BJ (cell line): ENCODE data around the gene SFTPD. TPM values are rescaled to one million over a fixed set of nuclear protein-coding genes. Genes with fewer than 3 reads are reported as not detected.
A peak's percentile ranks its signal among the peaks of the same experiment; 100 is the strongest.
"Not testable (repeated sequence)": the region's sequence is repeated elsewhere in the genome, so short reads cannot be mapped to it uniquely, and the experiment has no call there.

Experiments
- CTCF ChIA-PET: fragments of 350-600 bp; formaldehyde crosslinking; extraction: SDS; loops from one replicate; lab custom pipeline; 2021; ENCODE audit warnings: antibody characterized with exemption, inconsistent platforms; lab: Yijun Ruan, JAX
- POLR2A ChIA-PET: fragments of 300-600 bp; sonication (Branson Sonifier 250); formaldehyde crosslinking; extraction: SDS; loops from one replicate; lab custom pipeline; 2021; ENCODE audit warnings: antibody characterized with exemption; lab: Charles Lee
- DNase-seq: peaks from one replicate; pipeline ENCODE4 v3.0.0-alpha.2; 2011; ENCODE audit warnings: low read depth
- H3K27me3 ChIP-seq: 2 replicates; pipeline ENCODE4 v1.6.0; 2011; ENCODE audit warnings: low read length; ENCODE audit not compliant: control insufficient read depth, insufficient read depth
- H3K36me3 ChIP-seq: 2 replicates; pipeline ENCODE4 v1.5.1; 2011; ENCODE audit warnings: low read length; ENCODE audit not compliant: control insufficient read depth, insufficient read depth
- H3K4me3 ChIP-seq: 2 replicates; pipeline ENCODE4 v1.5.1; 2011; ENCODE audit warnings: low read depth, mild to moderate bottlenecking, control low read depth, low read length
- CTCF ChIP-seq: IDR thresholded peaks from 2 replicates; pipeline ENCODE4 v1.5.1; 2011; ENCODE audit warnings: low read depth, mild to moderate bottlenecking, control low read depth, inconsistent platforms, low read length, moderate library complexity; ENCODE audit not compliant: insufficient read depth
- polyA plus RNA-seq: library from polyadenylated mRNA; depleted of rRNA; stranded (reverse); fragments of >200 nt; gene quantifications from 2 replicates; pipeline ENCODE4 v1.2.3, GENCODE V29; 2011

The SFTPD gene
- polyA plus RNA-seq, 1 experiment, result not detected

- H3K27me3 ChIP-seq, result no peaks in the 10 kb centered on the region
- no peak for TF ChIP-seq CTCF
- CTCF ChIA-PET, result interaction anchor here (1.3 to 1.6 kb wide), 2 partner anchors 18 to 20 kb away, joined by 4 read pairs; no protein-coding TSS in a partner anchor
- POLR2A ChIA-PET, result no interaction called here
- no peak overlapping the region for H3K4me3 ChIP-seq
- no peak for DNase-seq
- peaks cover 1% of the 10 kb centered on the region for H3K36me3 ChIP-seq
These were observed 38.1 kb downstream of the SFTPD start for GRCh38 chr10:79910836-79911235.

- ChIA-PET POLR2A (no interaction called here), CTCF (interaction anchor here (0.7 to 1.6 kb wide), 3 partner anchors 19 to 790 kb away, joined by 3 to 4 read pairs (median 4); no protein-coding TSS in a partner anchor)
- no peak for DNase-seq
- H3K27me3 ChIP-seq, result no peaks in the 10 kb centered on the region
- TF ChIP-seq CTCF, result no peak
- peaks cover 1% of the 10 kb centered on the region for H3K36me3 ChIP-seq
- H3K4me3 ChIP-seq, result no peak overlapping the region
These were observed 38.6 kb downstream of the SFTPD start for GRCh38 chr10:79910344-79910743.

GRCh38 chr10:79905322-79906314, 43.3 kb downstream of the SFTPD start:
- peak overlapping the region; percentile 61 for H3K4me3 ChIP-seq
- ChIA-PET POLR2A (no interaction called here), CTCF (no interaction called here)
- peaks cover 1% of the 10 kb centered on the region for H3K36me3 ChIP-seq
- no peaks in the 10 kb centered on the region for H3K27me3 ChIP-seq
- no peak for DNase-seq
- no peak for TF ChIP-seq CTCF

GRCh38 chr10:79904671-79905321, 44.1 kb downstream of the SFTPD start:
- Histone ChIP-seq H3K27me3 (no peaks in the 10 kb centered on the region), H3K4me3 (peak overlapping the region; percentile 61), H3K36me3 (peaks cover 1% of the 10 kb centered on the region)
- no peak for DNase-seq
- ChIA-PET CTCF (no interaction called here), POLR2A (no interaction called here)
- TF ChIP-seq CTCF, result no peak

GRCh38 chr10:79901571-79901970, 47.3 kb downstream of the SFTPD start:
- POLR2A ChIA-PET, H3K27me3 ChIP-seq, H3K36me3 ChIP-seq, DNase-seq, CTCF ChIA-PET, H3K4me3 ChIP-seq: not testable (repeated sequence)
